Parathyroid adenoma (tissue), 2 donors: Measurements from ENCODE around the gene UBXN11.

Source experiments
- H2AFZ ChIP-seq: fragments of 300-600 bp; sonication (generic); one replicate; pipeline ENCODE4 v1.7.0; 2017; ENCODE audit warnings: antibody characterized with exemption, mild to moderate bottlenecking
- H3K27ac ChIP-seq: fragments of 300-600 bp; sonication (generic); one replicate; pipeline ENCODE4 v1.7.0; 2017
- H3K27me3 ChIP-seq: fragments of 300-600 bp; sonication (generic); one replicate; pipeline ENCODE4 v1.7.0; 2017; ENCODE audit warnings: low read length; ENCODE audit not compliant: control insufficient read depth, insufficient read depth
- H3K36me3 ChIP-seq: fragments of 300-600 bp; sonication (generic); one replicate; pipeline ENCODE4 v1.7.0; 2017; ENCODE audit warnings: low read length; ENCODE audit not compliant: control insufficient read depth, insufficient read depth
- H3K4me1 ChIP-seq: fragments of 300-600 bp; sonication (generic); one replicate; pipeline ENCODE4 v1.7.0; 2017; ENCODE audit warnings: control low read depth
- H3K4me2 ChIP-seq: fragments of 300-600 bp; sonication (generic); one replicate; pipeline ENCODE4 v1.7.0; 2017; ENCODE audit warnings: low read length
- H3K4me3 ChIP-seq: fragments of 300-600 bp; sonication (generic); one replicate; pipeline ENCODE4 v1.7.0; 2017; ENCODE audit warnings: low read depth, low read length
- H3K79me2 ChIP-seq: fragments of 300-600 bp; sonication (generic); one replicate; pipeline ENCODE4 v1.7.0; 2017; ENCODE audit warnings: control low read depth
- H3K9ac ChIP-seq: fragments of 300-600 bp; sonication (generic); one replicate; pipeline ENCODE4 v1.7.0; 2017; ENCODE audit warnings: mild to moderate bottlenecking
- H3K9me3 ChIP-seq: fragments of 300-600 bp; sonication (generic); one replicate; pipeline ENCODE4 v1.7.0; 2017; ENCODE audit warnings: low read length; ENCODE audit not compliant: control insufficient read depth
- TF ChIP-seq, protein P1 (sequence below): fragments of 300-600 bp; sonication (generic); IDR thresholded peaks from one replicate; pipeline ENCODE4 v1.7.0; 2017; ENCODE audit warnings: antibody characterized with exemption, mild to moderate bottlenecking
- donor health status: primary hyperparathyroidism.

Gene UBXN11

DNA sequence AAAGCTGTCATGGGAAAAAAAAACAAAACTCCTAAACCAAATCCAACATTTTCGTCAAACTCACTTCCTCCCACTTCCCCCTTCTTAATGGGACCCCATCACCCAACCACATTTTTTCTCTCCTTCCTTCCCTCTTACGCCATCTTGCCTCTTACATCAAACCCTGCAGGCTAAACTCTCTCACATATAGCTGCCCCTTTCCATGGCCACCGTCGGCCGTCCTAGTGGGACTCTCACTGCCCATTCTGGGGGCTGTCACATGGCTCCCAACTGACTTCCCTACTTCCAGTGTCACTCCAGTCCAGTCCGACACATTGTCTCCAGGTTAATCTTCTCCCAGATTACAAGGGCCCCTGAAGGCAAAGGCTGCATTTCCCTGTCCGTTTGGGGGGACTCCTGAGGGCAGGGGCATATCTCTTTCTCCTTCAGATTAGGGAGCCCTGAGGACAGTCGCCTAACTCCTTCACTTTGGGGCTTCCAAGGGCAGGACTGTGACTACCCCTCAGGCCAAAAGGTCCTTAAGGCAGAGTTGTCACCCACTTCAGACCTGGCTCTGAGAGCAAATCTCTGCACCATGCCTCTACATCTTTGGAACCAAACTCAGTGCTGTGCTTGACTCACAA is 658 bp downstream of the UBXN11 start:
- Histone ChIP-seq H3K4me1 (peaks cover 3% of the 10 kb centered on the region), H3K27me3 (no peaks in the 10 kb centered on the region), H3K36me3 (no peaks in the 10 kb centered on the region), H3K4me2 (peak overlapping the region; percentile 90), H3K79me2 (no peaks in the 10 kb centered on the region), H3K27ac (no peak overlapping the region), H3K9me3 (no peaks in the 10 kb centered on the region), H2AFZ (peak overlapping the region; percentile 76), H3K9ac (no peak overlapping the region), H3K4me3 (peak overlapping the region; percentile 93)
- TF ChIP-seq, protein P1, sequence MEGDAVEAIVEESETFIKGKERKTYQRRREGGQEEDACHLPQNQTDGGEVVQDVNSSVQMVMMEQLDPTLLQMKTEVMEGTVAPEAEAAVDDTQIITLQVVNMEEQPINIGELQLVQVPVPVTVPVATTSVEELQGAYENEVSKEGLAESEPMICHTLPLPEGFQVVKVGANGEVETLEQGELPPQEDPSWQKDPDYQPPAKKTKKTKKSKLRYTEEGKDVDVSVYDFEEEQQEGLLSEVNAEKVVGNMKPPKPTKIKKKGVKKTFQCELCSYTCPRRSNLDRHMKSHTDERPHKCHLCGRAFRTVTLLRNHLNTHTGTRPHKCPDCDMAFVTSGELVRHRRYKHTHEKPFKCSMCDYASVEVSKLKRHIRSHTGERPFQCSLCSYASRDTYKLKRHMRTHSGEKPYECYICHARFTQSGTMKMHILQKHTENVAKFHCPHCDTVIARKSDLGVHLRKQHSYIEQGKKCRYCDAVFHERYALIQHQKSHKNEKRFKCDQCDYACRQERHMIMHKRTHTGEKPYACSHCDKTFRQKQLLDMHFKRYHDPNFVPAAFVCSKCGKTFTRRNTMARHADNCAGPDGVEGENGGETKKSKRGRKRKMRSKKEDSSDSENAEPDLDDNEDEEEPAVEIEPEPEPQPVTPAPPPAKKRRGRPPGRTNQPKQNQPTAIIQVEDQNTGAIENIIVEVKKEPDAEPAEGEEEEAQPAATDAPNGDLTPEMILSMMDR: no peak

DNA sequence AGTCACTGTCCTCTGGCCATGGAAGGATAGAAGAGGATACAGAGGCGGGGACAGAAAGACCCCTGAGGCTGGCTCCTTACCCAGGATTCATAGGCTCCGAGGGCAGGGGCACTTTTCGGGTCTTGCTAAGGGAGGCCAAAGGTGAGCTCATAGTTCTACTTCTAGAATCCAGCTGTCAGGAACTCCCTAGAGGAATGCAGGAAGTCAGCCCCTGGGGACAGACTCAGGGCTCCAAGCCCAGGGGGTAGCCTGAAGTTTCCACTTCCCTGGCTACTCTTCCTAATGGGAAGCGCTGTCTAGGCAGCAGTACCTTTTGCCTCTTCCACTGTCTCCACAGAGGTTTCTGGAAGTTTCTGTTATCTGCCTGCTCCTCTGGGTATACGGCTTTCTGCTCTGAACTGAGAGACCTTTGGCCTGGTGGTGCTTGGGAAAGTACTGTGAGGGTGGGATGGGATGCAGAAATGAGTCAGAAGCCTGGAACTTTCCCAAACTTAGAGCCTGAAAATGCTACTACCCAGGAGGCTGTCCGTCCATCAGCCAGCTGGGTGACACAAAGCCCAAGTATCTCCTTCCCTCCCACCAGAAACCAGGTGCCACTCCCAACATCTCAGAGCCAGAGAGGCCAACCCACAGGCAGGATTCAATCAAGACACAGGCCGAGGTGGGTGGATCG is 3.6 kb downstream of the UBXN11 start:
- H3K4me1 ChIP-seq: peaks cover 3% of the 10 kb centered on the region
- no peak overlapping the region for H3K27ac ChIP-seq
- no peaks in the 10 kb centered on the region for H3K36me3 ChIP-seq

DNA sequence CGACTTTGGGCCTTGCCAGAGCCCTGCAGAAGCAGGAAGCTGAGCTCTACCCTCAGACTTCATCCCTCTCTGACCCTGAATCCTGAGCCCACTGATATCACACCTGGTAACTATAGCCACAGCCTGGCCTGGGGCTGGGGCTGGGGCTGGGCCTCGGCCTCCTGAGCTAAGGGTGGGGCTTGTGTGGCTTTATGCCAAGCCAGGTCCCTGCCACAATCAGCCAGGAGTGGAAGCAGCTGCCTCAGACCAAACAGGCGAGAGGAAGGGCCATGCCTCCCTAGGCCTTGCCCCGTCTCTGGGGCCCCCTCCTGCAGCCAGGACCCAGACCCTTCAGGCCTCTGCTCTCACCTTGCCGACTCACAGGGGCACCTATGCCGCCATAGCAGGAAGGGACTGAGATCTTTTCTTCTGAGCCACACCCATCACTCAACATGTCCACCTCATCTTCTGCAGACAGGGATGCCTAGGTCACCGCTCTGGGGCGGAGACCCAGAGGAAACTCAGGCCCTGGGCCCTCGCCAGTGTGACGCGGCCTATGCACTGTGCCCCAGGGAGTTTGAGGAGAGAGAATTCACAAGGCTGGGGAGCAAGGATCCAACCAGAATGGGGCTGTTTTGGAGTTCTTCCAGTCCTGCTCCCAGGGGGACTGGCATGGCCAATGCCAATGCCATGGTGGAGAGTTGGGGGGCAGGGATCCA is 5.7 kb downstream of the UBXN11 start:
- no peak overlapping the region for H2AFZ ChIP-seq
- H3K36me3 ChIP-seq: no peaks in the 10 kb centered on the region
- TF ChIP-seq, protein P1: no peak
- peaks cover under 1% of the 10 kb centered on the region for H3K4me1 ChIP-seq
- H3K4me3 ChIP-seq: no peak overlapping the region
- no peak overlapping the region for H3K27ac ChIP-seq
- H3K4me2 ChIP-seq: no peak overlapping the region
- H3K9me3 ChIP-seq: no peaks in the 10 kb centered on the region
- no peaks in the 10 kb centered on the region for H3K79me2 ChIP-seq
- no peaks in the 10 kb centered on the region for H3K27me3 ChIP-seq
- H3K9ac ChIP-seq: no peak overlapping the region

More for the DNA sequence above, 3.6 kb downstream of the UBXN11 start:
- no peaks in the 10 kb centered on the region for H3K79me2 ChIP-seq
- H3K9me3 ChIP-seq: no peaks in the 10 kb centered on the region
- no peaks in the 10 kb centered on the region for H3K27me3 ChIP-seq
- H2AFZ ChIP-seq: no peak overlapping the region
- no peak overlapping the region for H3K4me2 ChIP-seq
- H3K9ac ChIP-seq: no peak overlapping the region
- TF ChIP-seq, protein P1: no peak
- no peak overlapping the region for H3K4me3 ChIP-seq

DNA sequence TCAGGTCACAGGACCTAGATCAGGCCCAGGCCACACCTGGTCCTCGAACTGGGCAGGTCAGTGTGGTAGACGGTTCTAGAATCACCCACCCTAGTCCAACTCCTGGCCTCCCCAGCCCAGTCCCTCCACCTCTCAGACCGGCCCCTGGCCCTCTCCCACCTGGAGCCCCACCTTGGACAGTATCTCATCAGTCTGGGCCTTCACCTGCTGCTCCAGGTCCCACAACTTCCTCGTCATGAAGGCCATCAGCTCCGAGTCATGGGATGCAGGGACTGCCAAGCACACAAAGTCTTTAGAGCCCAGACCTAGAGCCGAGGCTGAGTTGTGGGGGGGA is 8.7 kb downstream of the UBXN11 start:
- Histone ChIP-seq H3K9ac (no peak overlapping the region), H3K4me1 (no peaks in the 10 kb centered on the region), H2AFZ (no peak overlapping the region), H3K36me3 (no peaks in the 10 kb centered on the region), H3K4me2 (no peak overlapping the region), H3K27ac (no peak overlapping the region), H3K4me3 (no peak overlapping the region), H3K79me2 (no peaks in the 10 kb centered on the region), H3K27me3 (no peaks in the 10 kb centered on the region), H3K9me3 (no peaks in the 10 kb centered on the region)
- TF ChIP-seq, protein P1: no peak
